Fibroblast of pulmonary artery (primary cell): Measurements from ENCODE around the gene SELENON.

Experiments
- DNase-seq: peaks from one replicate; pipeline ENCODE4 v3.0.0-alpha.2; 2010; ENCODE audit warnings: low read depth
- H3K4me3 ChIP-seq: replicated peaks from 2 replicates; pipeline ENCODE4 v1.5.1; 2011; ENCODE audit warnings: low read depth, mild to moderate bottlenecking, control low read depth, low read length, moderate library complexity
- TF ChIP-seq, protein P1 (sequence below): IDR thresholded peaks from 2 replicates; pipeline ENCODE4 v1.5.1; 2011; ENCODE audit warnings: mild to moderate bottlenecking, control low read depth, low read length, inconsistent platforms; ENCODE audit errors: missing control alignments

The SELENON gene

DNA sequence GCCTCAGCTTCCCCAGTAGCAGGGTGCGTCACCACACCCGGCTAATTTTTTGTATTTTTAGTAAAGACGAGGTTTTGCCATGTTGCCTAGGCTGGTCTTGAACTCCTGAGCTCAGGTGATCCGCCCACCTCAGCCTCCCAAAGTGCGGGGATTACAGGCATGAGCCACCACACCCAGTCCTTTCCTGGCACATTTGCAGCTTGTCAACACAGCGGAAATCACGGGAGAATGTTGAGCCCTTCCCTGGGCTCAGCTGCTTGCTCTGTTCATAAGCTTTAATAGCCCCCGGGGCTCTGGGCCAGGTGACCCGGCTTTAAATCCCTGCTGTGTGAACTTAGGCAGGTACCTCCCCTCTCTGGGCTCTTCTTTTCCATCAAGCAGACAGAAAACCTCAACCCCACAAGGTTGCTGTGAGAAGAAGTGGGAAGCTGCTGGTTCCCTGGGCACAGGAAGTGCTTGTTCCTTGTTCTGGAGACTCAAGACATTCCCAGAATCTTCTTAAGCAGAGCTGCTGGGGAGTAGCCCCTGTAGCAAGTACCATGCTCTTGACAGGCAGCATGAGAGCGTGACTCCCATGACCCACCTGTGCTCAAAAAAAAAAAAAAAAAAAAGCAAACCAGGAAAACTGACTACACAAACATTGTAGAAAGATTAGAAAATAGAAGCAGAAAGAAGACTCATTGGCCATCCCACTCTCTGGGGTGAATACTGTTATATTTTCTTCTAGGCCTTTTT is 14.5 kb upstream of the SELENON start:
- no peak overlapping the region for H3K4me3 ChIP-seq
- TF ChIP-seq, protein P1, sequence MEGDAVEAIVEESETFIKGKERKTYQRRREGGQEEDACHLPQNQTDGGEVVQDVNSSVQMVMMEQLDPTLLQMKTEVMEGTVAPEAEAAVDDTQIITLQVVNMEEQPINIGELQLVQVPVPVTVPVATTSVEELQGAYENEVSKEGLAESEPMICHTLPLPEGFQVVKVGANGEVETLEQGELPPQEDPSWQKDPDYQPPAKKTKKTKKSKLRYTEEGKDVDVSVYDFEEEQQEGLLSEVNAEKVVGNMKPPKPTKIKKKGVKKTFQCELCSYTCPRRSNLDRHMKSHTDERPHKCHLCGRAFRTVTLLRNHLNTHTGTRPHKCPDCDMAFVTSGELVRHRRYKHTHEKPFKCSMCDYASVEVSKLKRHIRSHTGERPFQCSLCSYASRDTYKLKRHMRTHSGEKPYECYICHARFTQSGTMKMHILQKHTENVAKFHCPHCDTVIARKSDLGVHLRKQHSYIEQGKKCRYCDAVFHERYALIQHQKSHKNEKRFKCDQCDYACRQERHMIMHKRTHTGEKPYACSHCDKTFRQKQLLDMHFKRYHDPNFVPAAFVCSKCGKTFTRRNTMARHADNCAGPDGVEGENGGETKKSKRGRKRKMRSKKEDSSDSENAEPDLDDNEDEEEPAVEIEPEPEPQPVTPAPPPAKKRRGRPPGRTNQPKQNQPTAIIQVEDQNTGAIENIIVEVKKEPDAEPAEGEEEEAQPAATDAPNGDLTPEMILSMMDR: no peak
- DNase-seq: no peak

DNA sequence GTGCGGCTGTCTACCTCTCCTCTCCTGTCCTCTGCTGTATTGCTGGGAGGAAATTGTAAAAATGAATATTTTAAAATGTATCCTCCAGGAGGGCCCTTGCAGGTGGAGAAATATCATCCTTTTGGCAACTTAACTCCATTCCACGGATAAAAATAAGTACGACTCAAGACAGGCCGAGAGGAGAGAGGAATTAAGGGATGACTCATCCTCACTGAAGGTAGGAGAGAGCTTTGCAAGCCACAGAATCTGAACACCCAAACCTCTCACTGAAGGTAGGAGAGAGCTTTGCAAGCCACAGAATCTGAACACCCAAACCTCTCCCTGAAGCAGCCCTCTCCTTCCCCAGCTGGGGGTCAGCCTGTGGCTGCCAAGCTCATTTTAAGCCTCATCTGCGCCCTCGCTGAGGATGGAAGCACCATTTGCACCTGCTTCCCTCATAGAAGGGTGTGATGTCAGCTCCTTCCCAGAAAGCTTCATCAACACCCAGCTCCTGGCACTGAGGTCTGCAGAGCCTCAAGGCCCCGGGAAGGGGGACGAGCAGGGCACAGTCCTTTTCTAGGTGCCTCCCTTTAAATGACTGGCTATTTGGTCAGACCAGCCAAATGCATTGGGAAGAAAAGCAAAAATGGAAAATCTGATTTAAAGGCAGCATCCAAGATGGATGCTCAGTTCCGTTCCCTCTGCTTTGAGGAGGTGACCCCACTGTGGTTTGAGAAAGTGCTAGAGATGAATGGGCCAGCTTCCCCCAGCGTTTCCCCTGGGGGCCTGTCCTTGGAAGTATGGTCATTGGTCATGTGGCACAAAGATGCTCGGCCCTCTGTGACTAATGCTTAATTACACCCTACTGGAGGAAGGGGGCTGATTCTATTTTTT is 12.9 kb upstream of the SELENON start:
- TF ChIP-seq, protein P1: no peak
- H3K4me3 ChIP-seq: no peak overlapping the region
- DNase-seq: no peak

DNA sequence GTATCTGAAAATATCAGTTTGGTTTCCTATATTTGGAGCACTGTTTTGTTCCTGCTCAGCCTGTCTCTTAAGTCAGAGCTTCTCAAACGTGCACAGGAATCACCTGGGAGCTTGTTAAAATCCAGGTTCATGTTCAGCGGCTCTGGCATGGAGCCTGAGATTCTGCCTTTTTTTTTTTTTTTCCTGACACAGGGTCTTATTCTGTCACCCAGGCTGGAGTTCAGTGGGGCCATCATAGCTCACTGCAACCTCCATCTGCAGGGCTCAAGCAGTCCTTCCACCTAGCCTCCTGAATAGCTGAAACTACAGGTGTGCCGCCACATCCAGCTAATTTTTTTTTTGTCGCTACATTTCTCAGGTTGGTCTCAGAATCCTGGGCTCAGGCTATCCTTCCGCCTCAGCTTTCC is 12.2 kb upstream of the SELENON start:
- DNase-seq: no peak
- TF ChIP-seq, protein P1: no peak
- no peak overlapping the region for H3K4me3 ChIP-seq

DNA sequence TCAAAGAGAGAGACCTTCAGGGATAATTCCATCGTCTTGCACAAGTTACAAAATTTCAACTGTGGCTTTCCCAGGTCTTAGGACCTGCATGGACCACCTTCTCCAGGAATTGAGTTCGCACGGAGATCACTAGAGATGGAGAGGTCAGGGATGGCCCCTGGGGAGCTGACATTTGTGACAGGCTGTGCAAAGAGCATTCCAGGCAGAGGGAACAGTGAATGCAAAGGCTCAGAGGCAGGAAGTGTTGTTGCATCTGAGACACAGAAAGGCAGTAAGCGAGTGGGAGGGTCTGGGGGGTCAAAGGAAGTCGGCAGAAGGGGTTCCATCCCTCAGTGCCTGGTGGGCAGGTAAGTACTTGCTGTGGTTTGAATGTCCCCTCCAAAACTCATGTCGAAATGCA is 9.5 kb upstream of the SELENON start:
- TF ChIP-seq, protein P1: no peak
- DNase-seq: no peak
- H3K4me3 ChIP-seq: no peak overlapping the region

DNA sequence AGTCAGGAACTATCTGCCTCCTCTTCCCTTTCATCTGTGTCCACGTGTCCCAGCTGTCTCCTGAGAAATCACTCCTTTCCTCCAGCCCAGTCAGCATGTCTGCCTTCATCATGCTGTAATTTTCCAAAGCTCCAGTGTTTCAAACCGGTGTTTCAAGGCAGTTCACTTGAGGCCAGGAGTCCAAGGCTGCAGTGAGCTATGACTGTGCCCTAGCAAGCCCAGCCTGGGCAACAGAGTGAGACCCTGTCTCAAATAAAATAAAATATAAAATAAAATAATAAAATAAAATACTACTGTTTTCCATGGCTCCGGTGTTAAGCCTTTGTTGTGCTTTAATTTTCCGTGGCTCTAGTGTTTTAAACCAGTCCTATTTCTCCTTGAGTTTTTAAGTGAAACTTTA is 7.9 kb upstream of the SELENON start:
- H3K4me3 ChIP-seq: no peak overlapping the region
- TF ChIP-seq, protein P1: no peak
- no peak for DNase-seq

DNA sequence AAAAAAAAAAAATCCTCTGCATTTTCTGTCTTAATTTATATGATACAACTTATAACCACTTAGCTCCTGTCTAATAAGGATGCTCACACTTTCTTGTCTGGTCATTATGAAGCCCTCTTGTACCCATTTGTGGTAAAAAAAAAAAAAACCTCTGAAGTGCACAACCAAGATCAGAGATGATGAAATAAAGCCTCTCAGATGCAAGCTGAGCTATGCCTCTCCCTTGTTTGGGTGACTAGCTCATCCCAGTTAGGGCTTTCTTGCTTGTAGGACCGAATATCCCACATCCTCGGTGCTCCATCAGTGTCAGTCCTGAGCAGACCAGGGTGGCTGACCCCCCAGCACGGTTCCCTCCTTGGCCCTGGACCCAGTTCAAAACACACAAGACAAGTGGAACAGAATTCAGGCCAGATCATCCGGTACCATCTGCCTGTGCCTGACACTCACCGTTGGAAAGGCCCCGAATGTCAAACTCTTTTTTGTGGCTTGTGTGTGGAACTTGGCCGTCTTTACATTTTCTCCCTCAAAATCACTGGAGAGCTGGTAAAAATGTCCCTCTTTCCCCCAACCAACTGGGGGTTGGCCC is 6.3 kb upstream of the SELENON start:
- TF ChIP-seq, protein P1: no peak
- DNase-seq: no peak
- H3K4me3 ChIP-seq: no peak overlapping the region
